DMS 273 treated with DMSO at 0.1 percent for 48 hours (cell line): ENCODE data around the gene NUP43.
"Not testable (repeated sequence)": the region's sequence is repeated elsewhere in the genome, so short reads cannot be mapped to it uniquely, and the experiment has no call there.

ENCODE experiments used
- DNase-seq: peaks from one replicate; lab custom pipeline; 2025; lab: John Stamatoyannopoulos, UW

Gene NUP43

GRCh38 chr6:149749082-149749593, 2.8 kb upstream of the NUP43 start:
- DNase-seq, result not testable (repeated sequence)

GRCh38 chr6:149745252-149745651, 1.1 kb downstream of the NUP43 start:
- not testable (repeated sequence) for DNase-seq

- DNase-seq, result no peak
Observed at GRCh38 chr6:149734915-149735314, 11.4 kb downstream of the NUP43 start.

- DNase-seq, result no peak
Observed at GRCh38 chr6:149733089-149733720, 13.1 kb downstream of the NUP43 start.

GRCh38 chr6:149729824-149730223, 16.5 kb downstream of the NUP43 start:
- DNase-seq, result no peak

GRCh38 chr6:149728499-149729234, 17.7 kb downstream of the NUP43 start:
- DNase-seq, result no peak

- no peak for DNase-seq
Observed at GRCh38 chr6:149727793-149728498, 18.4 kb downstream of the NUP43 start.

GRCh38 chr6:149725785-149726184, 20.5 kb downstream of the NUP43 start:
- DNase-seq, result no peak

GRCh38 chr6:149723771-149724417, 22.4 kb downstream of the NUP43 start:
- no peak for DNase-seq

- DNase-seq, result no peak
Observed at GRCh38 chr6:149723262-149723661, 23.1 kb downstream of the NUP43 start.

GRCh38 chr6:149719531-149719930, 26.8 kb downstream of the NUP43 start:
- DNase-seq, result no peak

GRCh38 chr6:149717588-149718458, 28.5 kb downstream of the NUP43 start, which contains the start of gene LATS1:
LATS1 (minus strand) TSS chr6:149718101; CDS start chr6:149702126, 15,975 bp downstream.
- peak; percentile 68 for DNase-seq

GRCh38 chr6:149717255-149717587, 29.1 kb downstream of the NUP43 start:
- DNase-seq, result no peak

GRCh38 chr6:149716181-149716963, 30.0 kb downstream of the NUP43 start:
- DNase-seq, result no peak

- DNase-seq, result no peak
Observed at GRCh38 chr6:149714442-149714841, 31.9 kb downstream of the NUP43 start.

GRCh38 chr6:149711711-149712110, 34.6 kb downstream of the NUP43 start:
- no peak for DNase-seq

GRCh38 chr6:149701714-149702113, 44.6 kb downstream of the NUP43 start:
- no peak for DNase-seq

- DNase-seq, result no peak
Observed at GRCh38 chr6:149699150-149699549, 47.2 kb downstream of the NUP43 start.

- DNase-seq, result no peak
Observed at GRCh38 chr6:149698175-149698574, 48.2 kb downstream of the NUP43 start.

- DNase-seq, result no peak
Observed at GRCh38 chr6:149696901-149697300, 49.4 kb downstream of the NUP43 start.

GRCh38 chr6:149694921-149695320, 51.4 kb downstream of the NUP43 start:
- DNase-seq, result peak; percentile 77
